Measurements from ENCODE around the gene SRRM1. TPM values are rescaled to one million over a fixed set of nuclear protein-coding genes. Genes with fewer than 3 reads are reported as not detected.

SRRM1 gene
- total and polyA plus RNA-seq, 2 of the 8 experiments (the other 6 are each of a cell fraction or from before 2014, with no cell fraction given) = 77.1 to 255 TPM

GRCh38 chr1:24621121-24621520 lies 22.0 kb upstream of the SRRM1 start:
- ChIA-PET POLR2A (ENCODE audit: partially characterized antibody) (no interaction called here), CTCF (ENCODE audit: partially characterized antibody) (interaction anchor here (1.0 kb wide), 2 partner anchors 11 to 34 kb away, joined by 4 to 6 read pairs; no protein-coding TSS in a partner anchor)
- Histone ChIP-seq H3K79me2 (ENCODE audit: control insufficient read depth in 1 of 2, insufficient read depth in 2 of 2, low read length in 2 of 2) (no peaks in the 10 kb centered on the region), H2BK120ac (replicated peaks; ENCODE audit: low read depth, low read length) (no peak overlapping the region), H2AFZ (ENCODE audit: low read length) (no peak overlapping the region), H3K56ac (replicated peaks; ENCODE audit: insufficient read length, low read depth, low read length) (no peak overlapping the region), H3K23me2 (ENCODE audit: low read depth, low read length) (no peaks in the 10 kb centered on the region), H3K79me1 (ENCODE audit: low read depth, low read length) (no peaks in the 10 kb centered on the region), H2AK5ac (ENCODE audit: low read depth, low read length) (no peak overlapping the region), H4K91ac (replicated peaks; ENCODE audit: insufficient read length, low read length) (no peak overlapping the region), H4K5ac (ENCODE audit: insufficient read length, low read depth, low read length) (no peak overlapping the region), H3K9ac (replicated peaks in 1 of 4; ENCODE audit: extremely low read depth in 1 of 4, low read depth in 3 of 4, low read length in 3 of 4) (no peak overlapping the region), H3K18ac (ENCODE audit: extremely low read depth, low read length) (no peak overlapping the region), H2BK15ac (ENCODE audit: low read length) (no peak overlapping the region), H4K20me1 (replicated peaks in 1 of 2; ENCODE audit: control insufficient read depth in 1 of 2, insufficient read depth in 2 of 2, low read length in 2 of 2) (no peaks in the 10 kb centered on the region), H2BK20ac (ENCODE audit: low read length) (no peak overlapping the region), H3K14ac (ENCODE audit: insufficient read length) (no peak overlapping the region), H3K9me3 (ENCODE audit: insufficient read depth in 2 of 2, low read depth in 1 of 2, low read length in 1 of 2) (no peaks in the 10 kb centered on the region), H3K27ac (ENCODE audit: low read depth, low read length) (no peak overlapping the region), H3K36me3 (ENCODE audit: control insufficient read depth in 2 of 4, insufficient read depth in 4 of 4, low read length in 3 of 4) (no peaks in the 10 kb centered on the region), H3K4me2 (ENCODE audit: insufficient read depth in 1 of 2, low read depth in 2 of 2, low read length in 2 of 2) (no peak overlapping the region), H3K4me3 (ENCODE audit: extremely low read depth in 1 of 4, insufficient read depth in 2 of 4, low read depth in 3 of 4, low read length in 4 of 4) (no peak overlapping the region), H2BK5ac (ENCODE audit: low read depth, low read length) (no peak overlapping the region), H3K27me3 (replicated peaks in 1 of 4; ENCODE audit: control insufficient read depth in 3 of 4, extremely low read depth in 1 of 4, insufficient read depth in 3 of 4, low read length in 3 of 4) (no peaks in the 10 kb centered on the region), H3K4ac (replicated peaks; ENCODE audit: insufficient read length, low read depth, low read length) (no peak overlapping the region), H3K4me1 (replicated peaks in 1 of 4; ENCODE audit: control insufficient read depth in 3 of 4, insufficient read depth in 4 of 4, low read length in 3 of 4) (no peaks in the 10 kb centered on the region), H4K8ac (ENCODE audit: extremely low read depth, insufficient read depth, low read length) (no peak overlapping the region), H2BK12ac (ENCODE audit: low read depth, low read length) (no peak overlapping the region), H3K23ac (ENCODE audit: insufficient read length) (no peak overlapping the region)
- WGBS, 2 experiments (ENCODE audit: extremely low coverage in 1 of 2, insufficient coverage in 1 of 2, insufficient read length in 1 of 2, insufficient replicate concordance in 2 of 2, low coverage in 1 of 2, low lambda C conversion rate in 2 of 2, missing lambda C conversion rate in 1 of 2) = 95% methylated on average over 5 of the region's 5 CpGs; no CpG with 5 or more reads in 1 of the 2 experiments
- no peak for FAIRE-seq
- TF ChIP-seq GABPA (IDR thresholded peaks at IDR 0.05; ENCODE audit: borderline replicate concordance, insufficient read depth, low read length) = no peak
- TF ChIP-seq SP1 (IDR thresholded peaks at IDR 0.05; ENCODE audit: low read depth, low read length) = no peak
- no peak for TF ChIP-seq YY1 (IDR thresholded peaks at IDR 0.05; ENCODE audit: low read depth, low read length)
- TF ChIP-seq CREB1 (IDR thresholded peaks at IDR 0.05) = no peak
- TF ChIP-seq ZNF274 (IDR thresholded peaks at IDR 0.05; ENCODE audit: borderline replicate concordance, extremely low read depth, low read length) = no peak
- TF ChIP-seq POLR2AphosphoS5 (IDR thresholded peaks at IDR 0.05; ENCODE audit: low read depth, low read length) = no peak
- DNase-seq (ENCODE audit: low read depth in 1 of 2, low spot score in 2 of 2) = peak in 1 of 2 experiments; percentile 30

All from H1 (cell line).